Breast epithelium (tissue), 4 donors: ENCODE results near the gene LPAR5. TPM values are rescaled to one million over a fixed set of nuclear protein-coding genes. Genes with fewer than 3 reads are reported as not detected.
A peak's percentile ranks its signal among the peaks of the same experiment; 100 is the strongest.

Source experiments
- DNase-seq, 2 donors: peaks; one replicate each; pipeline ENCODE4 v3.0.0-alpha.2; 2019; ENCODE audit warnings: low spot score in 2 of 2
- H3K27ac ChIP-seq, 2 donors: fragments of 200-600 bp; sonication (generic) in 1 of 2; one replicate each; pipeline ENCODE4 v1.5.1; 2016 to 2019; ENCODE audit warnings: mild to moderate bottlenecking in 1 of 2
- H3K27me3 ChIP-seq, 2 donors: fragments of 200-600 bp; sonication (generic) in 1 of 2; one replicate each; pipeline versions ENCODE4 v1.5.1 to v1.6.0; 2017 to 2019; ENCODE audit warnings: control low read depth in 1 of 2, mild to moderate bottlenecking in 1 of 2
- H3K36me3 ChIP-seq: fragments of 200-600 bp; one replicate; pipeline ENCODE4 v1.5.1; 2019
- H3K4me1 ChIP-seq, 2 donors: fragments of 200-600 bp; sonication (generic); one replicate each; pipeline ENCODE4 v1.5.1; 2016 to 2019; ENCODE audit warnings: control low read depth in 1 of 2
- H3K4me3 ChIP-seq, 3 donors: fragments of 200-600 bp; sonication (generic); 1 replicate in 2 of 3; 2 replicates in 1 of 3; pipeline ENCODE4 v1.5.1; 2016 to 2019; ENCODE audit warnings: mild to moderate bottlenecking in 3 of 3, moderate library complexity in 2 of 3
- H3K9me3 ChIP-seq, 2 donors: fragments of 200-600 bp; sonication (generic) in 1 of 2; one replicate each; pipeline ENCODE4 v1.5.1; 2016 to 2019; ENCODE audit warnings: control low read depth in 1 of 2
- CTCF ChIP-seq, 3 donors: fragments of 450-650 bp; IDR thresholded peaks; one replicate each; pipeline ENCODE4 v1.5.1; 2016 to 2017; ENCODE audit warnings: antibody characterized with exemption in 3 of 3, mild to moderate bottlenecking in 3 of 3, moderate library complexity in 3 of 3
- POLR2A ChIP-seq: fragments of 450-650 bp; IDR thresholded peaks from one replicate; pipeline ENCODE4 v1.6.1; 2016; ENCODE audit warnings: antibody characterized with exemption, mild to moderate bottlenecking, moderate library complexity
- POLR2AphosphoS5 ChIP-seq, 3 donors: sonication (generic); formaldehyde crosslinking; IDR thresholded peaks; one replicate each; pipeline ENCODE4 v1.6.1; 2017; ENCODE audit warnings: antibody characterized with exemption in 3 of 3
- intact Hi-C: fragments of 100-400 bp; cut with DNase I; formaldehyde crosslinking; loops from one replicate; pipeline ENCODE4 v1.15.1; 2023; ENCODE audit warnings: low total_unique reads
- total RNA-seq, 3 donors: library from RNA; depleted of rRNA; stranded (reverse); fragments of >200 nt; gene quantifications; one replicate each; pipeline ENCODE4 v1.1.0, GENCODE V29; 2016

The LPAR5 gene
- total RNA-seq, 3 donors from 2014 or later = 0.98 to 1.8 (median 1.8) TPM

DNA sequence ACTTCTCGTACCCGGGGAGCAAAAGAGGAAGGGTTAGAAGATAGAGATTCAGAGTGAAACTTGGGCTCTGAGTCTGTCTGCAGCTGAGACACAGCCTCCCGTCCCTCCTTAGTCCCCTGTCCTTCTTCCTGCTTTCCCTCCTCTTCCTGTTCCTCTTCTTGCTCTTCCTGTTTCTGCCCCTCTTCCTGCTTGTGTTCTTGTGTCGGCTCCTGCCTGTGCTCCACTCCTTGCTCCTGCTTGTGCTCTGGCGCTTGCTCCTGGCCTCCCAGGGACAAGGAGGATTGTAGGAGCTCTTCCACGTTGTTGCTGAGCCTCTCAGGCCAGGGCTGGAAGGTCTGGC, 8.5 kb upstream of the LPAR5 start:
- H3K9me3 ChIP-seq = no peaks in the 10 kb centered on the region
- H3K27ac ChIP-seq = no peak overlapping the region
- H3K27me3 ChIP-seq = no peaks in the 10 kb centered on the region
- no peak for DNase-seq
- intact Hi-C loops = no loop called here
- no peak overlapping the region for H3K4me3 ChIP-seq
- no peaks in the 10 kb centered on the region for H3K4me1 ChIP-seq
- no peaks in the 10 kb centered on the region for H3K36me3 ChIP-seq
- TF ChIP-seq CTCF (IDR thresholded peaks at IDR 0.05) = no peak
- no peak for TF ChIP-seq POLR2A
- peak in 1 of 3 donors; percentile 22 for TF ChIP-seq POLR2AphosphoS5 (IDR thresholded peaks at IDR 0.05)

- intact Hi-C loops = no loop called here
- Histone ChIP-seq H3K36me3 (no peaks in the 10 kb centered on the region), H3K27me3 (no peaks in the 10 kb centered on the region), H3K4me1 (no peaks in the 10 kb centered on the region), H3K27ac (no peak overlapping the region), H3K4me3 (no peak overlapping the region), H3K9me3 (no peaks in the 10 kb centered on the region)
- no peak for DNase-seq
- no peak for TF ChIP-seq POLR2A
- TF ChIP-seq CTCF (IDR thresholded peaks at IDR 0.05) = no peak
- no peak for TF ChIP-seq POLR2AphosphoS5 (IDR thresholded peaks at IDR 0.05)
Measured at GRCh38 chr12:6643569-6644256, 8.0 kb upstream of the LPAR5 start.

GRCh38 chr12:6641131-6641530, 5.4 kb upstream of the LPAR5 start:
- no peak overlapping the region for H3K27ac ChIP-seq
- H3K9me3 ChIP-seq = no peaks in the 10 kb centered on the region
- no peaks in the 10 kb centered on the region for H3K36me3 ChIP-seq
- DNase-seq = no peak
- TF ChIP-seq POLR2A (no peak), CTCF (IDR thresholded peaks at IDR 0.05) (no peak), POLR2AphosphoS5 (IDR thresholded peaks at IDR 0.05) (no peak)
- no peaks in the 10 kb centered on the region for H3K4me1 ChIP-seq
- intact Hi-C loops = no loop called here
- no peaks in the 10 kb centered on the region for H3K27me3 ChIP-seq
- no peak overlapping the region for H3K4me3 ChIP-seq

DNA sequence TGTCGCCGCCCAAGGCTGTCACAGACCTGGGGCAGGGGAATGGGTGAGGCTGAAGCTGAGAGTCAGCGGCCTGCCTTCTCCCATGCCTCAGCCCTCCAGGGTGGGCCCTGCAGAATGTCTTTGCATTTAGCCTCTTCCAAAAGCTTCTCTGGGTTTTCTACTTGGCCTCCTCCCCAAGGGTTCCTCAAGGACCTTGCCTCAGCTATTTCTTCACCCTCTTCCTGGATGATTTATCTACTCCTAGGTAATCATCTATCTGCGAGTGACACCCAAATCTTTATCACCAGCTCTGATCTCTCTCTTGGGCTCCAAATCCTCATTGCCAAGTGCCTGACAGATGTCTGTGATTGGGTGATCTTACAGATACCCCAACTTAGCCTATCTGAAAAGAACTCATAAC, 4.7 kb upstream of the LPAR5 start:
- intact Hi-C loops = no loop called here
- H3K27ac ChIP-seq = no peak overlapping the region
- no peak overlapping the region for H3K4me3 ChIP-seq
- TF ChIP-seq CTCF (IDR thresholded peaks at IDR 0.05) (no peak), POLR2A (no peak), POLR2AphosphoS5 (IDR thresholded peaks at IDR 0.05) (no peak)
- H3K27me3 ChIP-seq = no peaks in the 10 kb centered on the region
- no peak for DNase-seq
- H3K9me3 ChIP-seq = no peaks in the 10 kb centered on the region
- no peaks in the 10 kb centered on the region for H3K4me1 ChIP-seq
- H3K36me3 ChIP-seq = no peaks in the 10 kb centered on the region

- DNase-seq = no peak
- H3K27ac ChIP-seq = no peak overlapping the region
- intact Hi-C loops = no loop called here
Measured at GRCh38 chr12:6639151-6639801, 3.5 kb upstream of the LPAR5 start.

More at GRCh38 chr12:6639151-6639801, 3.5 kb upstream of the LPAR5 start:
- Histone ChIP-seq H3K4me1 (no peaks in the 10 kb centered on the region), H3K36me3 (no peaks in the 10 kb centered on the region), H3K9me3 (no peaks in the 10 kb centered on the region), H3K4me3 (no peak overlapping the region), H3K27me3 (no peaks in the 10 kb centered on the region)
- TF ChIP-seq POLR2A = no peak
- TF ChIP-seq CTCF (IDR thresholded peaks at IDR 0.05) = no peak
